Sigmoid colon (tissue), 4 donors: ENCODE data around the gene AQP1.

Source experiments
- POLR2AphosphoS5 ChIP-seq, 4 donors: sonication (generic); formaldehyde crosslinking; IDR thresholded peaks; one replicate each; pipeline ENCODE4 v1.6.1; 2017; ENCODE audit warnings: antibody characterized with exemption in 4 of 4
- TF ChIP-seq, protein P1 (sequence below), 4 experiments: fragments of 450-650 bp in 3 of 4; fragments of 200-600 bp in 1 of 4; IDR thresholded peaks; one replicate each; pipeline ENCODE4 v1.5.1; 2016 to 2019; ENCODE audit warnings: antibody characterized with exemption in 4 of 4, mild to moderate bottlenecking in 3 of 4, moderate library complexity in 2 of 4

DNA sequence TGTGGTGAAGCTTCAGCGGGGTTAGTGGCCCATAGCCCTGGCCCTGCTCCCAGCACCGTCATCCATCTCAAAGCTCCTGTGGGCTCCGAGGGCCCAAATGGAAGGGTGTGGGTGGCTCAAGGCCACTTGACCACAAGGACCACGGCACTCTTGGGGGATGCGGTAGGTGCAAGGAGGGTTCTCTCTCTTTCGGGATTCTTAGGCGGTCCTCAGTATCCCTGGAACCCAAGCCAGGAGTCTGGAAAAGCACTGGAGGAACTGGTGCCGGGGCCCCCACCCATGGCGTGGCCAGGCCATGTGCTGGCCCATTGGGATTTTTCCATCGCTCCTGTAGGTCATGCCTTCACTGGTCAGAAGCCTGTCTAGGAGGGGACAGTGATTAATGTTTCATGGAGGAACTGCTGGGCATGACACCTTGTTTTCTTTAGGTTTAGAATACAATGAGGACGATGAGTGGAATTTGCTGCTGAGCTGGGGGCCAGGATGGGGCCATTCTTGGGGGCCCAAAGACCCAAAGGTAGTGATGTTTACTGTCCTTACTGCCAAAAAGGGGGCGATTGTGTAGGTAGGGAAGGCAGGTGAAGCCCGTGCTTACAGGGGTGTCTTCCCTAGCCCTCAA, 16.7 kb downstream of the AQP1 start:
- TF ChIP-seq, protein P1, sequence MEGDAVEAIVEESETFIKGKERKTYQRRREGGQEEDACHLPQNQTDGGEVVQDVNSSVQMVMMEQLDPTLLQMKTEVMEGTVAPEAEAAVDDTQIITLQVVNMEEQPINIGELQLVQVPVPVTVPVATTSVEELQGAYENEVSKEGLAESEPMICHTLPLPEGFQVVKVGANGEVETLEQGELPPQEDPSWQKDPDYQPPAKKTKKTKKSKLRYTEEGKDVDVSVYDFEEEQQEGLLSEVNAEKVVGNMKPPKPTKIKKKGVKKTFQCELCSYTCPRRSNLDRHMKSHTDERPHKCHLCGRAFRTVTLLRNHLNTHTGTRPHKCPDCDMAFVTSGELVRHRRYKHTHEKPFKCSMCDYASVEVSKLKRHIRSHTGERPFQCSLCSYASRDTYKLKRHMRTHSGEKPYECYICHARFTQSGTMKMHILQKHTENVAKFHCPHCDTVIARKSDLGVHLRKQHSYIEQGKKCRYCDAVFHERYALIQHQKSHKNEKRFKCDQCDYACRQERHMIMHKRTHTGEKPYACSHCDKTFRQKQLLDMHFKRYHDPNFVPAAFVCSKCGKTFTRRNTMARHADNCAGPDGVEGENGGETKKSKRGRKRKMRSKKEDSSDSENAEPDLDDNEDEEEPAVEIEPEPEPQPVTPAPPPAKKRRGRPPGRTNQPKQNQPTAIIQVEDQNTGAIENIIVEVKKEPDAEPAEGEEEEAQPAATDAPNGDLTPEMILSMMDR (IDR thresholded peaks at IDR 0.05): no peak
- no peak for TF ChIP-seq POLR2AphosphoS5 (IDR thresholded peaks at IDR 0.05)
